Measurements from ENCODE around the gene IQCM.

Gene IQCM

GRCh38 chr4:149707862-149708261 is 107.8 kb downstream of the IQCM start:
- DNase-seq, result no peak

- DNase-seq, result no peak
Observed at GRCh38 chr4:149706942-149707341, 108.7 kb downstream of the IQCM start.

GRCh38 chr4:149702414-149703293 is 113.0 kb downstream of the IQCM start:
- DNase-seq, result no peak

- DNase-seq, result no peak
Observed at GRCh38 chr4:149701435-149702156, 114.0 kb downstream of the IQCM start.

GRCh38 chr4:149700272-149700671 is 115.4 kb downstream of the IQCM start:
- no peak for DNase-seq

- no peak for DNase-seq
Observed at GRCh38 chr4:149699642-149700041, 116.0 kb downstream of the IQCM start.

- DNase-seq, result no peak
Observed at GRCh38 chr4:149690726-149691125, 124.9 kb downstream of the IQCM start.

- no peak for DNase-seq
Observed at GRCh38 chr4:149684516-149684915, 131.1 kb downstream of the IQCM start.

GRCh38 chr4:149676076-149676475 is 139.6 kb downstream of the IQCM start:
- DNase-seq, result no peak

- no peak for DNase-seq
Observed at GRCh38 chr4:149645790-149646189, 169.9 kb downstream of the IQCM start.

- no peak for DNase-seq
Observed at GRCh38 chr4:149638073-149638472, 177.6 kb downstream of the IQCM start.

GRCh38 chr4:149634368-149634767 is 181.3 kb downstream of the IQCM start:
- DNase-seq, result no peak

- DNase-seq, result no peak
Observed at GRCh38 chr4:149631629-149632028, 184.0 kb downstream of the IQCM start.

GRCh38 chr4:149630064-149630463 is 185.6 kb downstream of the IQCM start:
- DNase-seq, result no peak

- DNase-seq, result no peak
Observed at GRCh38 chr4:149605601-149606378, 209.9 kb downstream of the IQCM start.

GRCh38 chr4:149604827-149605226 is 210.8 kb downstream of the IQCM start:
- no peak for DNase-seq

GRCh38 chr4:149595500-149595899 is 220.1 kb downstream of the IQCM start:
- DNase-seq, result no peak

- no peak for DNase-seq
Observed at GRCh38 chr4:149589826-149590225, 225.8 kb downstream of the IQCM start.

GRCh38 chr4:149584722-149585121 is 230.9 kb downstream of the IQCM start:
- DNase-seq, result no peak

- no peak for DNase-seq
Observed at GRCh38 chr4:149574971-149575370, 240.7 kb downstream of the IQCM start.

- DNase-seq, result no peak
Observed at GRCh38 chr4:149572716-149573115, 242.9 kb downstream of the IQCM start.

GRCh38 chr4:149555799-149556198 is 259.8 kb downstream of the IQCM start:
- DNase-seq, result no peak

GRCh38 chr4:149555146-149555545 is 260.5 kb downstream of the IQCM start:
- no peak for DNase-seq
